ENCODE data around the gene SULT1C3.

DNA sequence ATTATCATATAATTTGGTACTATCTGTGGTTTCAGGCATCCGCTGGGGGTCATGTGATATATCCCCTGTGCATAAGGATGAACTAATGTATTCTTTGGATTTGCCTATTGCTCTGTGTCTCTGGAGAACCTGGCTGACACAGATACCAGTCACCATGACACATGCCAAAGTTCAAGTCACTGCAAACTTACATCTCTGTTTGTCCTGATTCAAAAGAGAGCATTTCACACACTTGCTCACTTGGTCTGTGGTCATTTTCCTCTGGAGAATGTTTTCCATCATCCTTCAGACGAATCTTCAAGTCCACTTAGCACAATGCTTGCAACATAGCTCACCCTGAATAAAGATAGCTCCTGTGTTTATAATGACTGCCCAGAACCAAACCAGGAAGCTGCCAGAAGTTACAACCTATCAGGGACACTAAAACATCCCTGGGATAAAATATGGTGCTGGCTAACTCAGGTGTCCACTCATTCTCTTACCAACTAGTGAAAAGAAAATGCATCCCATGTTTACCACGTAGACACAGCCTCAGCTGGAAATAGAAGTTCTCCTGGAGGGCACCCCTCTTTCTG is 18.1 kb downstream of the SULT1C3 start:
- TF ChIP-seq, protein P1, sequence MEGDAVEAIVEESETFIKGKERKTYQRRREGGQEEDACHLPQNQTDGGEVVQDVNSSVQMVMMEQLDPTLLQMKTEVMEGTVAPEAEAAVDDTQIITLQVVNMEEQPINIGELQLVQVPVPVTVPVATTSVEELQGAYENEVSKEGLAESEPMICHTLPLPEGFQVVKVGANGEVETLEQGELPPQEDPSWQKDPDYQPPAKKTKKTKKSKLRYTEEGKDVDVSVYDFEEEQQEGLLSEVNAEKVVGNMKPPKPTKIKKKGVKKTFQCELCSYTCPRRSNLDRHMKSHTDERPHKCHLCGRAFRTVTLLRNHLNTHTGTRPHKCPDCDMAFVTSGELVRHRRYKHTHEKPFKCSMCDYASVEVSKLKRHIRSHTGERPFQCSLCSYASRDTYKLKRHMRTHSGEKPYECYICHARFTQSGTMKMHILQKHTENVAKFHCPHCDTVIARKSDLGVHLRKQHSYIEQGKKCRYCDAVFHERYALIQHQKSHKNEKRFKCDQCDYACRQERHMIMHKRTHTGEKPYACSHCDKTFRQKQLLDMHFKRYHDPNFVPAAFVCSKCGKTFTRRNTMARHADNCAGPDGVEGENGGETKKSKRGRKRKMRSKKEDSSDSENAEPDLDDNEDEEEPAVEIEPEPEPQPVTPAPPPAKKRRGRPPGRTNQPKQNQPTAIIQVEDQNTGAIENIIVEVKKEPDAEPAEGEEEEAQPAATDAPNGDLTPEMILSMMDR (optimal IDR thresholded peaks at IDR 0.05 in 1 of 3, IDR thresholded peaks at IDR 0.05 in 1 of 3, conservative IDR thresholded peaks at IDR 0.05 in 1 of 3; ENCODE audit: extremely low read depth in 1 of 3, insufficient read depth in 2 of 3, low read length in 3 of 3) = no peak
- TF ChIP-seq EZH2 (IDR thresholded peaks at IDR 0.05; ENCODE audit: low read length) = no peak

Measured in keratinocyte (primary cell).